RCC 7860 (cell line): ENCODE results near the gene TUBB1.
A peak's percentile ranks its signal among the peaks of the same experiment; 100 is the strongest.
"Not testable (repeated sequence)": the region's sequence is repeated elsewhere in the genome, so short reads cannot be mapped to it uniquely, and the experiment has no call there.

Source experiments
- DNase-seq: peaks from one replicate; pipeline ENCODE4 v3.0.0-alpha.2; 2015; ENCODE audit warnings: low spot score
- FAIRE-seq: peaks from 2 replicates; lab custom pipeline; 2012; peaks lifted over from hg19 to GRCh38; lab: Jason Lieb, UNC

Gene TUBB1

GRCh38 chr20:59019217-59019616 lies at the start of gene TUBB1:
Gene TUBB1, plus strand, starts transcription at chr20:59019429. Its CDS starts 94 bp downstream, at chr20:59019523.
- no peak for DNase-seq
- FAIRE-seq: no peak

DNA sequence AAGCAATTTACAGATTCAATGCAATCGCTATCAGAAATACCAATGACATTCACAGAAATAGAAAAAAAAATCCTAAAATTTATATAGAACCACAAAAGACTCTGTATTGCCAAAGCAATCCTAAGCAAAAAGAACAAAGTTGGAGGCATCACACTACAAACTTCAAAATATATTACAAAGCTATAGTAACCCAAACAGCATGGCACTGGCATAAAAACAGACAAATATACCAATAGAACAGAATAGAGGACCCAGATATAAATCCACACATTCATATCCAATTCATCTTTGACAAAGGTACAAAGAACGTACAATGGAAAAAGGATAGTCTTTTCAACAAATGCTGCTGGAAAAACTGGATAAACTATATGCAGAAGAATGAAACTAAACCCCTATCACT lies 49.8 kb upstream of the TUBB1 start:
- FAIRE-seq (no peak), DNase-seq (no peak)

DNA sequence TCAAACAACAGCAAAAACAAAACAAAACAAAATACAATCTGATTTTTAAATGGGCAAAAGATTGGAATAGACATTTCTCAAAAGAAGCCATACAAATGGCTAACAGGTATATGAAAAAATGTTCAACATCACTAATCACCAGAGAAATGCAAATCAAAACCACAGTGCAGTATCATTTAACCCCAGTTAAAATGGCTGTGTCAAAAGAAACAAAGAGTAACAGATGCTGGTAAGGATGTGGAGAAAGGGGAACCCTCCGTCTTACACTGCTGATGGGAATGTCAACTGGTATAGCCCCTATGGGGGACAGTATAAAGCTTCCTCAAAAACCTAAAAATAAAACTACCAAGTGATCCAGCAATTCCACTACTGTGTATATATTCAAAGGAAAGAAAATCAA lies 49.1 kb upstream of the TUBB1 start:
- no peak for FAIRE-seq
- no peak for DNase-seq

GRCh38 chr20:58971429-58971828 lies 47.8 kb upstream of the TUBB1 start:
- DNase-seq (no peak), FAIRE-seq (no peak)

- DNase-seq (no peak), FAIRE-seq (no peak)
These were observed 46.0 kb upstream of the TUBB1 start for GRCh38 chr20:58973179-58973578.

GRCh38 chr20:58973866-58974265 lies 45.4 kb upstream of the TUBB1 start:
- DNase-seq (no peak), FAIRE-seq (no peak)

DNA sequence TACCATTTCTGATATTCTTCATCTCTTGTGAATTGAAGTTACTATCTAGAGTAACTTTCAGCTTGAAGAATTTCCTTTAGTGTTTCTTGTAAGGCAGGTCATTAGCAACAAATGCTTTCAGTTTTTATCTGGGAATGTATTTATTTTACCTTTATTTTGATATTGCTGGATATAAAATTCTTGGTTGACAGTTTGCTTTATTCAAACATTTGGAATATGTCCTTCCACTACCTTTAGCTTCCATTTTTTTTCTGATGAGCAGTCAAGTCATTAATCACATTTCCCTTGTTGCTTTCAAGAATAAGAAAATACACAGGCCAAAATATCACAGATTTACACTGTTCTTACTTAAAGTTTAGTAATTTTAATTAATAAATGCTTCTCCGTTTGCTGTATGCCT lies 43.9 kb upstream of the TUBB1 start:
- FAIRE-seq (no peak), DNase-seq (no peak)

- no peak for FAIRE-seq
These were observed 43.0 kb upstream of the TUBB1 start for GRCh38 chr20:58976061-58976730.

DNA sequence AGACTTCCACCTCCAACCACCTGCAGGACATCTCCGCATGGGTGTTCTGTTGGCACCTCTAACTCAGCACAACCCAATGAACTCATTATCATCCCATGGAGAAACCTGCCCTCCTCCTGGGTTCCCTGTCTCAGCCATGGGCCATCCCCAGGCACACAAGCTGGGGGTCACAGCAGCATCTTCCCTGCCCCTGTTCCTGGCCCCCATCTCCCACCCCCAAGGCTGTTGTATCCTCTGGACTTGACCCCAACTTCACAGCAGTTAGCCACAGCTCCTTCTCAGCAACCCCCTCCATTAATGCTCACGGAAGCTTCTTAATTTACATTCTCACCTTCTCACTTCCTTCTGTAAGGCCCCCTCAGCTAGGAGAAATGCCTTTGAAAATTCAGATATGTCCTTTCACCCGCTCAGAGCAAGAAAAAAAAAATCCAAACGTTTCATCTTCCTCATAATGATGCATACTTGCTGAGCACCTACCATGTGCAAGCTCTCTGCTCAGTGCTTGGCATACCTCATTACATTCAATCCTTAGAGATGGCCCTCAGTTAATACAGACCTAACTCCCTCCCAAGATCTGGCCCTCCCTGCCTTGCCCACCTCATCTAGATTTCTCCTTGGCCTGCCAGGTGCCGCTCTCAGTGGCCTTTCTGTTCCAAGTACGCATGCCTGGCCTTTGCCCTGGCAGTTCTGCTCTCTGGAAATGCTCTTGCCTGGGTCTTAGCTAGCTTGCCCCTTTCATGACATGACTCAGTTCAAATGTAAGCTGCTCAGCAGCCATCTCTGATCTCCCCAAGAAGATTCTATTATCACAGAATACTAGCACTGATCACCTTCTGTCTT lies 40.7 kb upstream of the TUBB1 start:
- FAIRE-seq (no peak), DNase-seq (no peak)

More at GRCh38 chr20:58976061-58976730, 43.0 kb upstream of the TUBB1 start:
- no peak for DNase-seq

GRCh38 chr20:58980711-58981627 lies 38.3 kb upstream of the TUBB1 start, which contains the start of gene NELFCD:
Gene NELFCD, plus strand, starts transcription at chr20:58981256. Its CDS starts 54 bp downstream, at chr20:58981310.
- DNase-seq: peak; percentile 75
- FAIRE-seq: no peak

DNA sequence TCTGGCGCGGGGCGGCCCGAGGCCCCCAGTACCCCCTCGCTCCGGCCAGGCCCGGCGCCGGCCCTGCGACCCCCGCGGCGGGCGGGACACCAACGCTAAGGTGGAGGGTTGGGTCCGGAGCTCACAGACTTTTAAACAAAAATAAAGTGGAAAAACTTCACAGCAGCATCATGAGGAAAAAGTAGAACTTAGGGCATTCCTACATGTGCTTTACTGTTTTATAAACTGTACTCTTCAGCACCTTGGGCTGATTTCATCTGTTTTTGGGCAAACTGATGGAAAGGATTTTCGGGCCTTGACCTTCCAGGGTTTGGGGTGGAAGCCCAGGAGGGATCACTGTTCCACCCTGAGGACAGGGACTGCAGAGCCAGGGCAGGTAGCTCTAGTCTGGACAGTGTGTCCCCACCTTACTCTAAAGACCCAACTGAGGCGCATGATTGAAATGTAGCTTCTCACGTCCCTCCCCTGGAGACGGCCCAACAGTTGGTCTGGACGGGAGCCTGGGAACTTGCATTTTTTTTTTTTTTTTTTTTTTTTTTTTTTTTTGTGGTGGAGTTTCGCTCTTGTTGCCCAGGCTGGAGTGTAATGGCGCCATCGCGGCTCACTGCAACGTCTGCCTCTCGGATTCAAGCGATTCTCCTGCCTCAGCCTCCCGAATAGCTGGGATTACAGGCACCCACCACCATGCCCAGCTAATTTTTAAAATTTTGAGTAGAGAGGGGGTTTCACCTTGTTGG lies 37.4 kb upstream of the TUBB1 start:
- FAIRE-seq (no peak), DNase-seq (no peak)

DNA sequence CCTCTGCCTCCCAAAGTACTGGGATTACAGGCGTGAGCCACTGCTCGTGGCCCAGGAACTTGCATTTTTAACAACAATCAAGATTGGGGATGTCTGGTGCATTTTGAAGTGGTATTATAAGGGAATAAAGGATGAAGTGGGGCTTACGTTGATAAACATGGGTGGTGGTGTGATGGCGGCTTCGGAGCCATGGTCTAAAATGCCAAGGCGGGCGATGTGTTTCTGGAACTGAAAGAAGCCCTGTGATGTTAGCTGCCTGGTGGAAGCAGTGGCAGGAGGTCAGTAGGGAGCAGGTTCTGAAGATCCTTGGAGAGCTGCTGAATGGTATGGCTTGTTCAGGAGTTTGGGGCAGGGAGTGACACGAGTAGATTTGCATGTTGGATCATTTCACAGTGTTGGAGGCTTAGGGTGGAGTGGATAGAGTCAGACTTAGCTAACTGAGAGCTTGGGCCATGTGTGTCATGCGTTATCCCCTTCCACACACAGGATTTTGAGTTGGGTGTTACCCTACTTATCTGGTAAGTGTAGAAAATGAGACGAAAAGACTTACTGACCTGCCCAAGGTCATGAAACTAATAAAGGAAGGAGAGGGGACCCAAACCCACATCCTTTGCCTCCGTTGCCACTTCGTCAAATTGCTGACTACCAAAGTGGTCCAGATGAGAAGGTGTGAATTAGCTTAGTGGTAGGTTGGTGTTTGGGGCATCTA lies 36.7 kb upstream of the TUBB1 start:
- DNase-seq (no peak), FAIRE-seq (no peak)

DNA sequence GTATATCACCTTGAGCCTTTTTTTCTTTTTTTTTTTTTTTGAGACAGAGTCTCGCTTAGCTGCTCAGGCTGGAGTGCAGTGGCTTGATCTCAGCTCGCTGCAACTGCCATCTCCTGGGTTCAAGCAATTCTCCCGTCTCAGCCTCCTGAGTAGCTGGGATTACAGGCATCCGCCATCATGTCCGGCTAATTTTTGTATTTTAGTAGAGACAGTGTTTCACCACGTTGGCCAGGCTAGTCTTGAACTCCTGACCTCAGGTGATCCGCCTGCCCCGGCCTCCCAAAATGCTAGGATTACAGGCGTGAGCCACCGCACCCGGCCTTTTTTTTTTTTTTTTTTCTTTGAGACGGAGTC lies 36.1 kb upstream of the TUBB1 start:
- not testable (repeated sequence) for DNase-seq, FAIRE-seq

- DNase-seq: no peak
- no peak for FAIRE-seq
These were observed 34.5 kb upstream of the TUBB1 start for GRCh38 chr20:58984691-58985090.

DNA sequence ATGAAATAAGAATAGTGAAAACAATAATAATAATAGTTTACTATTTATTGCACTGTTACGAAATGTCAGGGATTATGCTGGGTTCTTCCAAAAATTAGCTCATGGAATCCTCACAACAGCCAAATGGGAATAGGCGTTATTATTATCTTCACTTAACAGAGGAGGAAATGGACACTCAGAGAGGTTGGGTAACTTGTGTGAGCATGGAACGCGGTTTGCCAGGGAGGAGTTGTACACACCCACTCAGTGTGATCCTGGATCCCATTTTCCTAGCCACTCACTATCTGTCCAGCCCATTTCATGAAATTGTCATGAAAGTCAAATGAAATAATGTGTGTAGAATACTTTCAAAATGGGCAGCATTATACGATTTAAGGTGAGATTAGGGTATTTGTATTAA lies 33.6 kb upstream of the TUBB1 start:
- DNase-seq (no peak), FAIRE-seq (no peak)

DNA sequence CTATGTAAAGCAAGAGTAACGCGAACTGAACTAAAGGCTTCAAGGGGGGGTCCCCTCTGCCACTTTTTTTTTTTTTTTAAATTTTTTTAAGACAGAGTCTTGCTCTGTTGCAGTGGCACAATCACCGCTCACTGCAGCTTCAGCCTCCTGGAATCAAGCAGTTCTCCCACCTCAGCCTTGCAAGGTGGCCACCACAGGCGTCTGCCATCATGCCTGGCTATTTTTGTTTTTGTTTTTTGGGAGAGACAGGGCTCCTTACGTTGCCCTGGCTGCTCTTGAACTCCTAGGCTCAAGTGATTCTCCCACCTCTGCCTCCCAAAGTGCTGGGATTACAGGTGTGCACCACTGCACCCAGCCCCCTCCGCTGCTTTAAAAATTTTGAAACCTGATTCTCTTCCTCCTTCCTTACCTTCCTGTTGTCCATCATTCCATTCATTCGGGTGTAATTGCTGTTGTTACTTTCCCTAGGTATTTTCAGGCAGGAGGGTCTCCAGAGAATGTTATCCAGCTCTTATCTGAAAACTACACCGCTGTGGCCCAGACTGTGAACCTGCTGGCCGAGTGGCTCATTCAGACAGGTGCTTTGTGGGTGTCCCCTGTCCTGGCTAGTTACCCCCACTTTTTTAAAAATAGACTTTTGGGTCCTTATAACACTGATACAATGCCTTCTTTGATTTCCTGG lies 32.8 kb upstream of the TUBB1 start:
- no peak for FAIRE-seq

GRCh38 chr20:58986968-58987517 lies 32.2 kb upstream of the TUBB1 start:
- no peak for FAIRE-seq
- no peak for DNase-seq

More for the DNA sequence above, 32.8 kb upstream of the TUBB1 start:
- no peak for DNase-seq

DNA sequence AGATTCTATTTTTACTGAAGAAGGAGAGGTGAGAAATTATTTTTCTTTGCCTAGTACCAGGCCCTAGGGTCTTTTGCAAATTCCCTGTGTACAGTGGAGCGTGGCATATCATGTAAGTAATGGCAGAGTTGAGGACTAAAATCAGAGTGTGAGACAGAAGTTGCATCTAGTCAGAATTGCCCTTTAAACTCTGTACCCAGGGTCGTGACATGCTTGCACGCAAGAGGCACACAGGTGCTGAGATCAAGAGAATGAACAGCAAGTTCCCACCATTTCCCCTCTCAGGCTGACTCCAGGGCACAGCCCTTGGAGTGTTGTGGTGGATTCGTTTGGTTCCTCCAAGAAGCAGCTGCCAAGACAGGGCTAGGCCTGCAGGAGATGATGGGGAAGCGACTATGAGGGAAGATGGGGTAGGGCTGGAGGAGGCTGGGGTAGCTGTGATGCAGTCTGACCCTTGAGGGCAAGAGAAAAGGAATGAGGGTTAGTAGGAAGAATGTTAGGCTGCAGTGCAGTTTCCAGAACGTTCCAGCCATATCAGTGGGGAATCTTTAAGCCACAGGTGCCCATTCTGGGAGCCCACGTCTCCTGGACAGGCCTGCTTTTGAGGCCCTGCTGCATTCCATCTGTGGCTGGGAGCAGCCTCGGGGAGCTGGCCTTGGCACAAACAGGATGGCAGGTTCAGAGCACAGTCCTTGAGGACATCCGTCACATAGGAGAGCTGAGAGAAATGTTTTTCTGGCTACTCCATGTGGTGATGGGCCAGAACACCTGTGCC lies 31.3 kb upstream of the TUBB1 start:
- DNase-seq (no peak), FAIRE-seq (no peak)
